Lower lobe of right lung (tissue), 2 donors: Measurements from ENCODE around the gene ITIH5. TPM values are rescaled to one million over a fixed set of nuclear protein-coding genes. Genes with fewer than 3 reads are reported as not detected.

Source experiments
- ATAC-seq, 2 donors: fragments of 200-7000 bp; cut with Tn5 transposase; one replicate each; pipeline ENCODE4 v1.9.1; 2020 to 2022; ENCODE audit warnings: mild to moderate bottlenecking in 2 of 2, moderate library complexity in 2 of 2
- DNase-seq: peaks from one replicate; pipeline ENCODE4 v3.0.0-alpha.2; 2020
- H3K27ac ChIP-seq: fragments of 200-600 bp; one replicate; pipeline ENCODE4 v1.8.0; 2022
- H3K27me3 ChIP-seq: fragments of 200-600 bp; one replicate; pipeline ENCODE4 v1.8.0; 2022; ENCODE audit warnings: low read depth
- H3K36me3 ChIP-seq: fragments of 200-600 bp; one replicate; pipeline ENCODE4 v1.8.0; 2022; ENCODE audit warnings: mild to moderate bottlenecking
- H3K4me1 ChIP-seq: fragments of 200-600 bp; one replicate; pipeline ENCODE4 v1.8.0; 2022
- H3K4me3 ChIP-seq: fragments of 200-600 bp; one replicate; pipeline ENCODE4 v1.8.0; 2022; ENCODE audit warnings: mild to moderate bottlenecking
- H3K9me3 ChIP-seq: fragments of 200-600 bp; one replicate; pipeline ENCODE4 v1.8.0; 2022
- CTCF ChIP-seq: fragments of 200-600 bp; IDR thresholded peaks from one replicate; pipeline ENCODE4 v1.8.0; 2022; ENCODE audit warnings: antibody characterized with exemption, mild to moderate bottlenecking
- intact Hi-C: fragments of 100-400 bp; cut with DNase I; formaldehyde crosslinking; loops from one replicate; pipeline ENCODE4 v1.11.0; 2022
- total RNA-seq: library from RNA; stranded (reverse); fragmentation: NEBNext Ultra II Directional; extraction: Animal tissue kit (Norgen Biotek cat#: 25700); gene quantifications from one replicate; pipeline ENCODE4 v1.2.1, GENCODE V29; 2021
- donor health status: DM: no; HTN: yes; CAD: no; lungs with severe emphysema.

The ITIH5 gene
- total RNA-seq, 1 donor from 2014 or later = 14.8 TPM

DNA sequence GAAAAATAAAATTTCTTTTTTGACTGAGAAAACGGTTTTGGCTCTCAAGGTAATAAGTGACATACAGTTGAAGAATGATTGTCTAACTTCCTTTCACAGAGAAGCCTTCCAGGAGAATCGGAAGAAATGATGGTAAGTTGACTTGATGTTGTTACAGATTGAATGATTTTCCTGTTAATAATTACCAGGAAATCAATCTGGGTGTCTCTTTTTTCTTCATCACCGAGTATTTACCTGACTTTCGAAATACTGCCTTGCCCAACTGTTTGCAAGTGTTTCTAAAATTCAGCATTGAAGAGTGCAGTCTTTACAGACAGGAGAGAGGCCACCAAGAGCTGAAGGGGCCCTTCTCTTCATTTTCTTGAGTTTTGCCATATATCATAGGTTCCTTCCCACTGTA lies 40.3 kb upstream of the ITIH5 start:
- no peaks in the 10 kb centered on the region for H3K9me3 ChIP-seq
- intact Hi-C loops = no loop called here
- ATAC-seq = peak in 1 of 2 donors; percentile 54
- no peaks in the 10 kb centered on the region for H3K4me1 ChIP-seq
- no peak for DNase-seq
- H3K27me3 ChIP-seq = peaks cover 8% of the 10 kb centered on the region
- H3K4me3 ChIP-seq = no peak overlapping the region
- no peak overlapping the region for H3K27ac ChIP-seq
- no peaks in the 10 kb centered on the region for H3K36me3 ChIP-seq
- no peak for TF ChIP-seq CTCF

- H3K4me3 ChIP-seq = no peak overlapping the region
- no peaks in the 10 kb centered on the region for H3K4me1 ChIP-seq
- DNase-seq (no peak), ATAC-seq (no peak)
- H3K36me3 ChIP-seq = no peaks in the 10 kb centered on the region
- no peak for TF ChIP-seq CTCF
- intact Hi-C loops = no loop called here
- peaks cover 8% of the 10 kb centered on the region for H3K27me3 ChIP-seq
- no peak overlapping the region for H3K27ac ChIP-seq
- no peaks in the 10 kb centered on the region for H3K9me3 ChIP-seq
These were observed 39.8 kb upstream of the ITIH5 start for GRCh38 chr10:7706534-7707073.

GRCh38 chr10:7705341-7705740 lies 38.6 kb upstream of the ITIH5 start:
- DNase-seq = no peak
- H3K27me3 ChIP-seq = peaks cover 4% of the 10 kb centered on the region
- TF ChIP-seq CTCF = no peak
- H3K36me3 ChIP-seq = no peaks in the 10 kb centered on the region
- H3K27ac ChIP-seq = no peak overlapping the region
- no peak overlapping the region for H3K4me3 ChIP-seq
- intact Hi-C loops = no loop called here
- ATAC-seq = no peak
- H3K9me3 ChIP-seq = no peaks in the 10 kb centered on the region
- no peaks in the 10 kb centered on the region for H3K4me1 ChIP-seq

DNA sequence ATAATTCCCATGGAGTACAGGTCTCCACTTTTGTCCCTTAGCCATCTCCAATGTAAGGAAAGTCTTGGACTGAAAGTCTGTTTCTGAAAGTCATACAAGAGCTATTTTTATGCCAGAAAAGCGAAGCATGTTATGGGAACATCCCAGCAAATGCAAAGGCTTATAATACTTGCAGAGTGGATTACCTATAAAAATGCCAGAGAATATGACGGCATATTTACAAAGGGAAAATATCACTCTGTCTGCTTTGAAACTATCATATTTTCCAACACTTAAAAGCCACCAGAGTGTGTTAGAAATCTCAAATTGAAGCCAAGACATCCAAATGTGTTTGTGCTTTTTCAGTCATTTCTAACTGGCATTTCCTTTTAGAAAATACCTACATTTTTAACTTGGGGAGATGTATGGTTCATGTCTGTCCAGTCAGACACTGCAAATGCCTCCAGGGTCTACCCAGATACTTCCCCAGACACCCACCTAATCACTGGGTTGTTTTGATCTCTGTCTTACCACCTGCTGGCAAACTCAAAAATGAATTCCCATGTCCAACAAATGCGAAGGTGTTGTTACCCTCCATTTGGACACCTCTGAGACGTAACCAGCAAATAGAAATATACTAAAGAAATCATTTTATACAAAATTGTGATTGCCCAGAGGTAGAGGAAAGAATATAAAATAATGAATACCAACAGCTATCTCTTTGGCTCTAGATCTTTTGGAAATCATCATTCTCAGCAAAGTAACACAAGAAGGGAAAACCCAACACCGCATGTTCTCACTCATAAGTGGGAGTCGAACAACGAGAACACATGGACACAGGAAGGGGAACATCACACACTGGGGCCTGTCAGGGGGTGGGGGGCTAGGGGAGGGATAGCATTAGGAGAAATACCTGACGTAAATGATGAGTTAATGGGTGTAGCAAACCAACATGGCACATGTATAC lies 37.6 kb upstream of the ITIH5 start:
- no peak for TF ChIP-seq CTCF
- Histone ChIP-seq H3K36me3 (no peaks in the 10 kb centered on the region), H3K27ac (no peak overlapping the region), H3K4me1 (no peaks in the 10 kb centered on the region), H3K27me3 (peaks cover 5% of the 10 kb centered on the region), H3K9me3 (no peaks in the 10 kb centered on the region), H3K4me3 (no peak overlapping the region)
- no peak for DNase-seq
- ATAC-seq = no peak
- intact Hi-C loops = no loop called here

GRCh38 chr10:7703140-7703539 lies 36.4 kb upstream of the ITIH5 start, which contains the start of gene ITIH2:
Gene ITIH2 (plus strand): TSS chr10:7703316. CDS start chr10:7703435, 119 bp downstream.
- Histone ChIP-seq H3K36me3 (no peaks in the 10 kb centered on the region), H3K27me3 (peaks cover 7% of the 10 kb centered on the region), H3K9me3 (no peaks in the 10 kb centered on the region), H3K4me3 (no peak within 1 kb of the TSS), H3K27ac (no peak within 1 kb of the TSS), H3K4me1 (no peaks in the 10 kb centered on the region)
- ATAC-seq (no peak), DNase-seq (no peak)
- no peak for TF ChIP-seq CTCF
- intact Hi-C loops = no loop called here
